Spleen (tissue), 11 donors: ENCODE measurements around the gene CCDC91. TPM values are rescaled to one million over a fixed set of nuclear protein-coding genes. Genes with fewer than 3 reads are reported as not detected.

ENCODE experiments used
- DNase-seq: peaks from one replicate; pipeline ENCODE4 v3.0.0-alpha.2; 2020
- H3K27ac ChIP-seq, 8 donors: fragments of 200-600 bp; sonication (generic) in 7 of 8; 1 replicate in 4 of 8; 2 replicates in 4 of 8; pipeline versions ENCODE4 v1.5.0 to v1.8.0; 2016 to 2021; ENCODE audit warnings: inconsistent platforms in 4 of 8, mild to moderate bottlenecking in 4 of 8, moderate library complexity in 1 of 8
- H3K27me3 ChIP-seq, 7 donors: fragments of 200-600 bp; sonication (generic) in 6 of 7; replicated peaks in 1 of 7; 1 replicate in 4 of 7; 2 replicates in 3 of 7; pipeline versions ENCODE4 v1.5.0 to v1.8.0; 2016 to 2021; ENCODE audit warnings: inconsistent platforms in 3 of 7, mild to moderate bottlenecking in 1 of 7
- H3K36me3 ChIP-seq, 6 donors: fragments of 200-600 bp; sonication (generic) in 5 of 6; 1 replicate in 4 of 6; 2 replicates in 2 of 6; pipeline versions ENCODE4 v1.5.0 to v1.8.0; 2016 to 2021; ENCODE audit warnings: inconsistent platforms in 2 of 6
- H3K4me1 ChIP-seq, 6 donors: fragments of 200-600 bp; sonication (generic) in 5 of 6; 1 replicate in 3 of 6; 2 replicates in 3 of 6; pipeline versions ENCODE4 v1.5.0 to v1.8.0; 2016 to 2021; ENCODE audit warnings: inconsistent platforms in 3 of 6
- H3K4me3 ChIP-seq, 8 donors: fragments of 200-600 bp; sonication (generic) in 7 of 8; 1 replicate in 4 of 8; 2 replicates in 4 of 8; pipeline versions ENCODE4 v1.5.0 to v1.8.0; 2016 to 2021; ENCODE audit warnings: inconsistent platforms in 4 of 8, mild to moderate bottlenecking in 4 of 8, moderate library complexity in 2 of 8
- H3K9me3 ChIP-seq, 8 donors: fragments of 200-600 bp; sonication (generic) in 7 of 8; 1 replicate in 4 of 8; 2 replicates in 4 of 8; pipeline versions ENCODE4 v1.5.0 to v1.8.0; 2016 to 2021; ENCODE audit warnings: inconsistent platforms in 4 of 8
- CTCF ChIP-seq, 11 experiments: fragments of 200-600 bp in 7 of 11; fragments of 450-650 bp in 4 of 11; sonication (generic) in 4 of 11; IDR thresholded peaks in 8 of 11; conservative IDR thresholded peaks in 3 of 11; 1 replicate in 7 of 11; 2 replicates in 4 of 11; pipeline versions ENCODE4 v1.4.0 to v1.8.0; 2016 to 2021; ENCODE audit warnings: antibody characterized with exemption in 11 of 11, inconsistent platforms in 4 of 11, mild to moderate bottlenecking in 1 of 11
- POLR2A ChIP-seq, 3 donors: fragments of 450-650 bp; IDR thresholded peaks; one replicate each; pipeline ENCODE4 v1.5.1; 2017; ENCODE audit warnings: antibody characterized with exemption in 3 of 3, mild to moderate bottlenecking in 1 of 3
- POLR2AphosphoS5 ChIP-seq, 3 donors: sonication (generic); formaldehyde crosslinking; IDR thresholded peaks; one replicate each; pipeline ENCODE4 v1.5.1; 2017; ENCODE audit warnings: antibody characterized with exemption in 3 of 3
- WGBS, 5 donors: extraction: QIAGEN DNeasy Blood & Tissue Kit in 3 of 5; methylation state at CpG; one replicate each; pipeline versions ENCODE4 v1.1.5 to v1.1.7; 2013 to 2018; 5-methylcytosine and 5-hydroxymethylcytosine counted together
- intact Hi-C: fragments of 100-400 bp; cut with DNase I; formaldehyde crosslinking; loops from one replicate; pipeline ENCODE4 v1.15.0; 2023; ENCODE audit warnings: low total_unique reads
- polyA plus RNA-seq, 3 donors: library from polyadenylated mRNA; stranded (reverse); fragments of 200-250 nt; gene quantifications; one replicate each; pipeline ENCODE4 v1.2.1, GENCODE V29; 2013
- total RNA-seq, 7 donors: library from RNA; depleted of rRNA in 3 of 7; stranded (reverse); fragments of >200 nt in 3 of 7; fragmentation: NEBNext Ultra II Directional in 4 of 7; extraction: Animal tissue kit (Norgen Biotek cat#: 25700) in 4 of 7; gene quantifications; one replicate each; pipeline versions ENCODE4 v1.1.0 to v1.2.1, GENCODE V29; 2016 to 2021
- donor health status: healthy with polysubstance abuse.
- donor health status: DM: no; HTN: no; CAD: no; lungs with moderate emphysema.
- donor health status: DM: no; HTN: no; CAD: no.
- donor health status: Bipolar disorder and iron deficiency.
- donor health status: healthy.
- donor health status: DM: no; HTN: no; CAD: no.
- donor health status: DM: yes; HTN: yes; CAD: no.

Gene CCDC91
- total and polyA plus RNA-seq, 10 donors, result 12.8 to 65.9 (median 43.4) TPM

- Histone ChIP-seq H3K4me1 (peaks cover 0 to 35% (median 23%) of the 10 kb centered on the region in 6 donors), H3K36me3 (no peaks in the 10 kb centered on the region), H3K27ac (peak overlapping the region in 3 of 8 donors; percentile 9 to 37 (median 21)), H3K27me3 (no peaks in the 10 kb centered on the region), H3K4me3 (no peak overlapping the region), H3K9me3 (no peaks in the 10 kb centered on the region)
- intact Hi-C loops, result no loop called here
- no peak for TF ChIP-seq CTCF (IDR thresholded peaks at IDR 0.05 in 8 of 11, conservative IDR thresholded peaks at IDR 0.05 in 3 of 11)
- no peak for TF ChIP-seq POLR2A (IDR thresholded peaks at IDR 0.05)
- no peak for TF ChIP-seq POLR2AphosphoS5 (IDR thresholded peaks at IDR 0.05)
- no peak for DNase-seq
These were observed 58.4 kb downstream of the CCDC91 start for GRCh38 chr12:28248555-28249145.

- peaks cover 0 to 30% (median 20%) of the 10 kb centered on the region in 6 donors for H3K4me1 ChIP-seq
- intact Hi-C loops, result no loop called here
These were observed 62.9 kb downstream of the CCDC91 start for GRCh38 chr12:28253161-28253641.

GRCh38 chr12:28257411-28257810 is 67.2 kb downstream of the CCDC91 start:
- no peak overlapping the region for H3K4me3 ChIP-seq
- intact Hi-C loops, result no loop called here
- no peak for DNase-seq
- H3K36me3 ChIP-seq, result peaks cover 0 to 35% (median 3%) of the 10 kb centered on the region in 6 donors
- H3K9me3 ChIP-seq, result no peaks in the 10 kb centered on the region
- no peak overlapping the region for H3K27ac ChIP-seq
- no peaks in the 10 kb centered on the region for H3K4me1 ChIP-seq
- no peak for TF ChIP-seq POLR2A (IDR thresholded peaks at IDR 0.05)
- no peak for TF ChIP-seq CTCF (IDR thresholded peaks at IDR 0.05 in 8 of 11, conservative IDR thresholded peaks at IDR 0.05 in 3 of 11)
- no peak for TF ChIP-seq POLR2AphosphoS5 (IDR thresholded peaks at IDR 0.05)
- no peaks in the 10 kb centered on the region for H3K27me3 ChIP-seq

More at GRCh38 chr12:28253161-28253641, 62.9 kb downstream of the CCDC91 start:
- H3K27me3 ChIP-seq, result no peaks in the 10 kb centered on the region
- H3K27ac ChIP-seq, result no peak overlapping the region
- no peaks in the 10 kb centered on the region for H3K9me3 ChIP-seq
- no peak for DNase-seq
- H3K4me3 ChIP-seq, result no peak overlapping the region
- H3K36me3 ChIP-seq, result no peaks in the 10 kb centered on the region
- TF ChIP-seq POLR2A (IDR thresholded peaks at IDR 0.05), result no peak
- no peak for TF ChIP-seq POLR2AphosphoS5 (IDR thresholded peaks at IDR 0.05)
- TF ChIP-seq CTCF (IDR thresholded peaks at IDR 0.05 in 8 of 11, conservative IDR thresholded peaks at IDR 0.05 in 3 of 11), result no peak
- WGBS, 5 donors, result 71 to 85% (median 80%) methylated on average over 3 of the region's 3 CpGs

GRCh38 chr12:28258998-28259397 is 68.7 kb downstream of the CCDC91 start:
- 95 to 100% (median 96%) methylated on average over 1 of the region's 1 CpG for WGBS, 5 donors
- intact Hi-C loops, result no loop called here
- Histone ChIP-seq H3K36me3 (peaks cover 0 to 44% (median 6%) of the 10 kb centered on the region in 6 donors), H3K4me3 (no peak overlapping the region), H3K9me3 (no peaks in the 10 kb centered on the region), H3K27me3 (no peaks in the 10 kb centered on the region), H3K27ac (no peak overlapping the region), H3K4me1 (no peaks in the 10 kb centered on the region)
- no peak for DNase-seq
- no peak for TF ChIP-seq POLR2AphosphoS5 (IDR thresholded peaks at IDR 0.05)
- no peak for TF ChIP-seq CTCF (IDR thresholded peaks at IDR 0.05 in 8 of 11, conservative IDR thresholded peaks at IDR 0.05 in 3 of 11)
- no peak for TF ChIP-seq POLR2A (IDR thresholded peaks at IDR 0.05)
